A673 (cell line): Measurements from ENCODE around the gene EIF2A. TPM values are rescaled to one million over a fixed set of nuclear protein-coding genes. Genes with fewer than 3 reads are reported as not detected.

Experiments used
- BruUV-seq: library from RNA; stranded (reverse); fragments of 400-500 nt; replicated peaks from 2 replicates; lab custom pipeline; 2021; lab: Mats Ljungman, UMichigan
- CTCF ChIA-PET: fragments of 300-600 bp; sonication (Branson Sonifier 250); formaldehyde crosslinking; loops from one replicate; lab custom pipeline; 2022; ENCODE audit warnings: antibody characterized with exemption; lab: Charles Lee
- POLR2A ChIA-PET: fragments of 300-600 bp; sonication (Branson Sonifier 250); formaldehyde crosslinking; loops from one replicate; lab custom pipeline; 2022; ENCODE audit warnings: antibody characterized with exemption; ENCODE audit not compliant: low non-redundant PET; lab: Charles Lee
- DNase-seq: peaks from one replicate; pipeline ENCODE4 v3.0.0-alpha.2; 2015; ENCODE audit warnings: low spot score
- H3K27ac ChIP-seq: fragments of 200-600 bp; sonication (generic); 2 replicates; pipeline ENCODE4 v1.5.1; 2016; ENCODE audit warnings: mixed run types, low read depth, mild to moderate bottlenecking, mixed read lengths, antibody characterized with exemption, low read length; ENCODE audit not compliant: poor library complexity, severe bottlenecking
- H3K27me3 ChIP-seq: fragments of 200-600 bp; sonication (generic); replicated peaks from 2 replicates; pipeline ENCODE4 v1.6.1; 2017; ENCODE audit warnings: mixed run types, low read depth, mild to moderate bottlenecking, mixed read lengths, antibody characterized with exemption, low read length; ENCODE audit not compliant: insufficient read depth, poor library complexity
- H3K36me3 ChIP-seq: fragments of 200-600 bp; sonication (generic); 2 replicates; pipeline ENCODE4 v1.6.1; 2016; ENCODE audit warnings: mixed run types, mild to moderate bottlenecking, mixed read lengths, antibody characterized with exemption, low read length; ENCODE audit not compliant: insufficient read depth, poor library complexity, severe bottlenecking
- H3K4me1 ChIP-seq: fragments of 200-600 bp; sonication (generic); 2 replicates; pipeline ENCODE4 v1.6.1; 2017; ENCODE audit warnings: mixed run types, mild to moderate bottlenecking, mixed read lengths, antibody characterized with exemption, low read length; ENCODE audit not compliant: insufficient read depth, poor library complexity, severe bottlenecking
- H3K4me3 ChIP-seq: fragments of 200-600 bp; sonication (generic); 2 replicates; pipeline ENCODE4 v1.5.1; 2016; ENCODE audit warnings: low read depth, mixed run types, mild to moderate bottlenecking, mixed read lengths, low read length; ENCODE audit not compliant: poor library complexity, severe bottlenecking
- H3K9me3 ChIP-seq: fragments of 200-600 bp; sonication (generic); 2 replicates; pipeline ENCODE4 v1.6.1; 2016; ENCODE audit warnings: mixed run types, low read depth, mild to moderate bottlenecking, mixed read lengths, antibody characterized with exemption, low read length; ENCODE audit not compliant: poor library complexity, severe bottlenecking
- EZH2 ChIP-seq: fragments of 200-600 bp; sonication (generic); IDR thresholded peaks from 2 replicates; pipeline ENCODE4 v1.6.1; 2017; ENCODE audit warnings: borderline replicate concordance, low read depth, mild to moderate bottlenecking, mixed read lengths, antibody characterized with exemption, low read length; ENCODE audit not compliant: poor library complexity, severe bottlenecking
- intact Hi-C: fragments of 100-400 bp; cut with micrococcal nuclease; formaldehyde crosslinking; loops from one replicate; pipeline ENCODE4 v1.10.0; 2022; ENCODE audit not compliant: unreplicated experiment
- total RNA-seq: library from RNA; stranded (reverse); gene quantifications from 2 replicates; pipeline ENCODE4 v1.2.3, GENCODE V29; 2021
- TF ChIP-seq, protein P1 (sequence below): fragments of 300-800, 200-600 bp; sonication (generic); conservative IDR thresholded peaks from 2 replicates; pipeline ENCODE4 v1.5.1; 2017; ENCODE audit warnings: low read depth, mild to moderate bottlenecking, antibody characterized with exemption, low read length, moderate library complexity, mixed read lengths

EIF2A gene
- total RNA-seq, 1 experiment from 2014 or later, result 113 TPM

DNA sequence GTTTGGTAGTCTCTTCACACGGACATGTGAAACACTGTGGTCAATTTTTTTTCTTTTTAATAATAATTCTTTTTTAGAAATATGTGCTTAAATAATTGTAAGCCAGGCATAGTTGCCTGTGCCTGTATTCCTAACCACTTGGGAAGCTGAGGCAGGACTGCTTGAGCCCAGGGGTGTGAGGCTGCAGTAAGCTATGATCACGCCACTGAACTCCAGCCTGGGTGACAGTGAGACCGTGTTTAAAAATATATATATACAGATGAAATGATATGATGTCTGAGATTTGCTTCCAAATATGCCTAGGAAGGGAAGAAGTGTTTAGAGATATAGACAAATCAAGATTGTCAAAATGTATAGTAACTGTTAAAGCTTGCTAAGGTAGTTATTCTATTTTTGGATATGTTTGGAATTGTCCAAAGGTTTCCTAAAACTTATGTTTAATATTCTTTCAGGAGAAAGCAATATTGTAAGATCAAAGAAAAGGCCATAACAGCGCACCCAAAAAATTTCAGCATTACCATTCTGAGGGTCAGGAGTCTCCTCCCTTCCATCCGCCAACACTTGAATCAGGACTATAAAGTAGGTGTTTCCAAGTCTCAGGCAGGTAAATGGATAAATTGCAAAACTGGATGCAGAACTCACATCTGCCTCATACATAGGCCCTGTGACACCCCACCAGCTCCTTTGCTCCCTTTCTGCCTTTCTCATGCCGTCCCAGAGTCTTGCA lies 56.0 kb downstream of the EIF2A start:
- no peaks in the 10 kb centered on the region for H3K27me3 ChIP-seq
- intact Hi-C loops, result loop anchor here (5.0 kb wide), 1 partner anchor 100 kb away; the partner anchor contains the start of gene ERICH6
- peaks cover 20% of the 10 kb centered on the region for H3K4me1 ChIP-seq
- BruUV-seq, result TSS peak; percentile 95
- H3K27ac ChIP-seq, result peak overlapping the region; percentile 97
- DNase-seq, result no peak
- H3K4me3 ChIP-seq, result peak overlapping the region; percentile 76
- no peak for TF ChIP-seq EZH2
- TF ChIP-seq, protein P1, sequence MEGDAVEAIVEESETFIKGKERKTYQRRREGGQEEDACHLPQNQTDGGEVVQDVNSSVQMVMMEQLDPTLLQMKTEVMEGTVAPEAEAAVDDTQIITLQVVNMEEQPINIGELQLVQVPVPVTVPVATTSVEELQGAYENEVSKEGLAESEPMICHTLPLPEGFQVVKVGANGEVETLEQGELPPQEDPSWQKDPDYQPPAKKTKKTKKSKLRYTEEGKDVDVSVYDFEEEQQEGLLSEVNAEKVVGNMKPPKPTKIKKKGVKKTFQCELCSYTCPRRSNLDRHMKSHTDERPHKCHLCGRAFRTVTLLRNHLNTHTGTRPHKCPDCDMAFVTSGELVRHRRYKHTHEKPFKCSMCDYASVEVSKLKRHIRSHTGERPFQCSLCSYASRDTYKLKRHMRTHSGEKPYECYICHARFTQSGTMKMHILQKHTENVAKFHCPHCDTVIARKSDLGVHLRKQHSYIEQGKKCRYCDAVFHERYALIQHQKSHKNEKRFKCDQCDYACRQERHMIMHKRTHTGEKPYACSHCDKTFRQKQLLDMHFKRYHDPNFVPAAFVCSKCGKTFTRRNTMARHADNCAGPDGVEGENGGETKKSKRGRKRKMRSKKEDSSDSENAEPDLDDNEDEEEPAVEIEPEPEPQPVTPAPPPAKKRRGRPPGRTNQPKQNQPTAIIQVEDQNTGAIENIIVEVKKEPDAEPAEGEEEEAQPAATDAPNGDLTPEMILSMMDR, result no peak
- no peaks in the 10 kb centered on the region for H3K9me3 ChIP-seq
- no peaks in the 10 kb centered on the region for H3K36me3 ChIP-seq
- CTCF ChIA-PET, result no interaction called here
- POLR2A ChIA-PET, result no interaction called here

DNA sequence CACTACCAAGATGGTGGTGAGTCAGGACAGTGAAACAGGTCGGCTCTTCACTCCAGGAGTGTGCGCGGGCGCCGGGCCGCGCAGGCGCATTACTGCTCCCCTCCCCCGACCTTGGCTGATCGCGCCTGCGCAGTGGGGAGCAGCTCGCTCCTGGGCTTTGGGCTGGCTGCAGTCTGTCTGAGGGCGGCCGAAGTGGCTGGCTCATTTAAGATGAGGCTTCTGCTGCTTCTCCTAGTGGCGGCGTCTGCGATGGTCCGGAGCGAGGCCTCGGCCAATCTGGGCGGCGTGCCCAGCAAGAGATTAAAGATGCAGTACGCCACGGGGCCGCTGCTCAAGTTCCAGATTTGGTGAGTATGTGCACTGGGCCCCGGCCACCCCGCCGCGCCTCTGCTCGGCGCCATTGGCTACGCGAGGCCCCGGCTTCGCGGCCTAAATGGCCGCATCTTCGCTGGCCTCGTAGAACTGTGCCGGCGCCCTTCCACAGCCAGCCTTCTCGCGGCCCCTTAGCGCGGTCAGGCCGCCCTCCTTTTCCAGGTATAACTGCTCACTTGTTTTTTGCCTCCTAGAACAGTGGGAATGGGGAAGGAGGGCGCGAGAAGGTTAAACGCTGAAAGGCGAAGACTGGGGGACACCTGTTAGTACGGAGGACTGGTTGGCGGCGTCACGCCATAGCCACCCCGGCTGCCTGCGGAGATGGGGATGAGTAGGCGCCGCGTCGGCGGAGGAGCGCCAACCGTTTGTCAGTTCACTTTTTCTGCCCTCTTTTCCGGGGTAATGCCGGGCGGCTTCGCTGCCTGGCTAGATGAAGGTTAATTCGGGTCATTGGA lies 56.8 kb downstream of the EIF2A start, which contains the start of gene SELENOT:
Gene SELENOT (plus strand): TSS at position 169 of the 827 bp plus-strand sequence. CDS start 42 bp downstream, at position 211.
- Histone ChIP-seq H3K4me1 (peaks cover 23% of the 10 kb centered on the region), H3K27me3 (no peaks in the 10 kb centered on the region), H3K4me3 (peak within 1 kb of the TSS; percentile 76), H3K9me3 (no peaks in the 10 kb centered on the region), H3K27ac (peak within 1 kb of the TSS; percentile 97), H3K36me3 (no peaks in the 10 kb centered on the region)
- no TSS peak for BruUV-seq
- ChIA-PET POLR2A (no interaction called here), CTCF (no interaction called here)
- peak; percentile 96 for DNase-seq
- TF ChIP-seq, protein P1, result peak; percentile 42
- no peak for TF ChIP-seq EZH2
- intact Hi-C loops, result loop anchor here (5.0 kb wide), 1 partner anchor 99 kb away; the partner anchor contains the start of gene ERICH6

- Histone ChIP-seq H3K4me3 (peak overlapping the region; percentile 76), H3K27ac (peak overlapping the region; percentile 97), H3K27me3 (no peaks in the 10 kb centered on the region), H3K36me3 (no peaks in the 10 kb centered on the region), H3K9me3 (no peaks in the 10 kb centered on the region), H3K4me1 (peaks cover 23% of the 10 kb centered on the region)
- ChIA-PET CTCF (no interaction called here), POLR2A (no interaction called here)
- no peak for TF ChIP-seq EZH2
- BruUV-seq, result no TSS peak
- intact Hi-C loops, result loop anchor here (5.0 kb wide), 1 partner anchor 98 kb away; the partner anchor contains the start of gene ERICH6
- DNase-seq, result no peak
Measured at GRCh38 chr3:150603980-150604319, 57.4 kb downstream of the EIF2A start.
